Ectodermal cell (in vitro differentiated cells): ENCODE results near the gene METAP1D. TPM values are rescaled to one million over a fixed set of nuclear protein-coding genes. Genes with fewer than 3 reads are reported as not detected.
A peak's percentile ranks its signal among the peaks of the same experiment; 100 is the strongest.

Experiments used
- H3K27ac ChIP-seq: 2 replicates; pipeline ENCODE4 v1.7.0; 2013; ENCODE audit warnings: mild to moderate bottlenecking, low read depth, low read length; ENCODE audit not compliant: insufficient read depth, poor library complexity, severe bottlenecking
- H3K27me3 ChIP-seq: 2 replicates; pipeline ENCODE4 v1.7.0; 2013; ENCODE audit warnings: mild to moderate bottlenecking, low read length; ENCODE audit not compliant: insufficient read depth, control insufficient read depth, poor library complexity, severe bottlenecking
- H3K36me3 ChIP-seq: one replicate; pipeline ENCODE4 v1.7.0; 2013; ENCODE audit warnings: low read length; ENCODE audit not compliant: control insufficient read depth, insufficient read depth
- H3K4me1 ChIP-seq: one replicate; pipeline ENCODE4 v1.7.0; 2013; ENCODE audit warnings: low read length; ENCODE audit not compliant: control insufficient read depth, insufficient read depth
- H3K4me3 ChIP-seq: 2 replicates; pipeline ENCODE4 v1.7.0; 2013; ENCODE audit warnings: low read depth, low read length, control low read depth; ENCODE audit not compliant: insufficient read depth
- H3K9me3 ChIP-seq: 2 replicates; pipeline ENCODE4 v1.7.0; 2013; ENCODE audit warnings: mild to moderate bottlenecking, low read length, moderate library complexity; ENCODE audit not compliant: control insufficient read depth
- WGBS, 2 experiments: methylation state at CpG; one replicate each; pipeline ENCODE4 v1.1.7; 2013; ENCODE audit warnings: missing lambda C conversion rate in 2 of 2; 5-methylcytosine and 5-hydroxymethylcytosine counted together
- polyA plus RNA-seq, 4 experiments: library from polyadenylated mRNA; stranded (reverse); fragments of 50-300 nt; gene quantifications; one replicate each; pipeline ENCODE4 v1.2.3, GENCODE V29; 2013

METAP1D gene
- 11.4 TPM for polyA plus RNA-seq (2013, experiment 1 of 4)
- polyA plus RNA-seq (2013, experiment 2 of 4): 12.7 TPM
- 9.5 TPM for polyA plus RNA-seq (2013, experiment 3 of 4)
- 10.2 TPM for polyA plus RNA-seq (2013, experiment 4 of 4)

DNA sequence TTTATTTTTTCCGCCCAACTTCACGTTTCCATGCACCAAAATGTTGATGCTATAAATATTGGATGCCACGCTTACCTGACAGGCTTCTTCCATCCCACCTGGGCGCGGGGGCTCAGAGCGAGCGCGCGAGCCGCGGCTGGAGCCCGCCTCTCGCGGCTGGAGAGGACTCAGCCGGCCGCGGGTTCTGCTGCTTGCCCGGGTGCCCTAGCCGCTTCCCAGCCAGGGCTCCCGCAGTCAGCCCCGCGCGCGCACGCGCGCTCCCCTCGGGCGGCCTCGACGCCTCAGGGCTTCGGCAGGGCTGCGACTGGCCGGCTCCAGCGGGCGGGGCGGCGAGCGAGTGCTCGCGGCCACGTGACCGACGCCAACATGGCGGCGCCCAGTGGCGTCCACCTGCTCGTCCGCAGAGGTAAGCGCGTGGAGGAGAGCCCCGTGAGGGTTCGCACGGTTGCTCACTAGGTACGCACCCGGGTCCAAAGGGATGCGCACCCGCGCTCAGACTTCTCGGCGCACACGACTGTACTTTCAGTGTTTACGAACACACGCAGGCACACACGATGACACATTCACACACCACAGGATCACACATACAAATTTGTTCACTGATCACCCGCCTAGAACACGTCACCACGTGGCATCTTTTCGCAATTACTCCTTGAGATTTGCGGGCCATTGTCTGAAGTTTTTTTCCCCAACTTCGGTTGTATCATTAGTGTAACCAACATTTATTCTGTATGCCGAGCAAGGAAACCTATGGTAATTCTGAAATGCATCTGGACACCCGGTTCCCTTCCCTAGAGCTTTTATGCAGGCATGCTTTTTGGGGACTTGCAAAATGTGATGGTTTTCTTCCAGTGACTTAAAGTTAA, at the start of gene METAP1D:
METAP1D (plus strand) TSS at position 350 of the 866 bp plus-strand sequence; CDS start at position 367, 17 bp downstream.
- Histone ChIP-seq H3K9me3 (no peaks in the 10 kb centered on the region), H3K27ac (no peak within 1 kb of the TSS), H3K4me3 (peak within 1 kb of the TSS; percentile 68), H3K27me3 (peaks cover 20% of the 10 kb centered on the region), H3K4me1 (peaks cover 3% of the 10 kb centered on the region), H3K36me3 (no peaks in the 10 kb centered on the region)
- 1% methylated on average over 73 of the region's 73 CpGs for WGBS, 2 experiments

- no peaks in the 10 kb centered on the region for H3K4me1 ChIP-seq
- H3K27ac ChIP-seq: no peak overlapping the region
- no peaks in the 10 kb centered on the region for H3K9me3 ChIP-seq
- H3K4me3 ChIP-seq: no peak overlapping the region
- H3K36me3 ChIP-seq: peaks cover 12% of the 10 kb centered on the region
- no peaks in the 10 kb centered on the region for H3K27me3 ChIP-seq
Measured at GRCh38 chr2:171952276-171952675, 47.5 kb upstream of the METAP1D start.

GRCh38 chr2:171952748-171953147, 47.0 kb upstream of the METAP1D start:
- 87 to 92% methylated on average over 3 of the region's 3 CpGs for WGBS, 2 experiments

GRCh38 chr2:171956135-171956825, 43.5 kb upstream of the METAP1D start:
- Histone ChIP-seq H3K27ac (no peak overlapping the region), H3K27me3 (no peaks in the 10 kb centered on the region), H3K4me3 (no peak overlapping the region), H3K9me3 (no peaks in the 10 kb centered on the region), H3K36me3 (peaks cover 12% of the 10 kb centered on the region), H3K4me1 (no peaks in the 10 kb centered on the region)
- 88 to 97% methylated on average over 7 of the region's 7 CpGs for WGBS, 2 experiments

More at GRCh38 chr2:171952748-171953147, 47.0 kb upstream of the METAP1D start:
- no peaks in the 10 kb centered on the region for H3K9me3 ChIP-seq
- no peaks in the 10 kb centered on the region for H3K4me1 ChIP-seq
- H3K4me3 ChIP-seq: no peak overlapping the region
- no peak overlapping the region for H3K27ac ChIP-seq
- peaks cover 12% of the 10 kb centered on the region for H3K36me3 ChIP-seq
- H3K27me3 ChIP-seq: no peaks in the 10 kb centered on the region

GRCh38 chr2:171957061-171957460, 42.7 kb upstream of the METAP1D start:
- Histone ChIP-seq H3K36me3 (peaks cover 12% of the 10 kb centered on the region), H3K4me3 (no peak overlapping the region), H3K9me3 (no peaks in the 10 kb centered on the region), H3K4me1 (no peaks in the 10 kb centered on the region), H3K27me3 (no peaks in the 10 kb centered on the region), H3K27ac (no peak overlapping the region)
- 95 to 97% methylated on average over 2 of the region's 2 CpGs for WGBS, 2 experiments

DNA sequence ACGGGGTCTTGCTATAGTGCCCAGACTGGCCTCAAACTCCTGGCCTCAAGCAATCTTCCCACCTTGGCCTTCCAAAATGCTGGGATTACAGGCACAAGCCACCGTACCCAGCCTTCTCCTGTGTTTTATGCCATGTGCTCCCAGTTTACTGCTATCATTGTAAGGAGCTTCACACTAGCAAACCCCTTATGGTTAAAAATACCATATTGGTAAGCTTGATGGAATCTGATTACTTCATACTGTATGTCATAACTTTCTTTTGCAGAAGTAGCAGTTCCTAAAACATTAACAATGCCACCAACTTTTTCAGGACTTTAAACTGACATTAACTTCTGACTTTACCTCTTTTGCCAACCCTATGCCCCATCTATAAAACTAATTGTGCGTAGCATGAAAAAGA, 41.3 kb upstream of the METAP1D start:
- H3K36me3 ChIP-seq: peaks cover 7% of the 10 kb centered on the region
- 89 to 96% methylated on average over 2 of the region's 3 CpGs for WGBS, 2 experiments
- H3K27me3 ChIP-seq: no peaks in the 10 kb centered on the region
- no peaks in the 10 kb centered on the region for H3K4me1 ChIP-seq
- no peaks in the 10 kb centered on the region for H3K9me3 ChIP-seq
- no peak overlapping the region for H3K4me3 ChIP-seq
- no peak overlapping the region for H3K27ac ChIP-seq

GRCh38 chr2:171959998-171960397, 39.8 kb upstream of the METAP1D start:
- no peaks in the 10 kb centered on the region for H3K9me3 ChIP-seq
- no peak overlapping the region for H3K4me3 ChIP-seq
- 93 to 98% methylated on average over 2 of the region's 2 CpGs for WGBS, 2 experiments
- peaks cover 2% of the 10 kb centered on the region for H3K36me3 ChIP-seq
- no peaks in the 10 kb centered on the region for H3K4me1 ChIP-seq
- H3K27me3 ChIP-seq: no peaks in the 10 kb centered on the region
- no peak overlapping the region for H3K27ac ChIP-seq

DNA sequence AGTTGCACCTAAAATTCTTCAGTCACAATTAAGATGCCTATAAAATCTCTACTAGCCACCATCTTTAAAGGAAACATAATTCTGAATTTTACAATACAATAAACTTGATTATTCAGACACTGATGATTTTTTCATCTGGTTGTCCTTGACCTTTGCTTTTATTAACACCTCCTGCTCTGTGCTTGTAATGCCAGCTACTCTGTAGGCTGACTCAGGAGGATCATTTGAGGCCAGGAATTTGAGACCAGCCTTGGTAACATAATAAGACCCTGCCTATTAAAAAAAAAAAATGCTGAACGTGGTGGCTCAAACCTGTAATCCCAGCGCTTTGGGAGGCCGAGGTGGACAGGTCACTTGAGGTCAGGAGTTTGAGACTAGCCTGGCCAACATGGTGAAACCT, 39.2 kb upstream of the METAP1D start:
- no peaks in the 10 kb centered on the region for H3K36me3 ChIP-seq
- no peak overlapping the region for H3K4me3 ChIP-seq
- H3K27me3 ChIP-seq: no peaks in the 10 kb centered on the region
- H3K4me1 ChIP-seq: no peaks in the 10 kb centered on the region
- no peak overlapping the region for H3K27ac ChIP-seq
- WGBS, 2 experiments: 87 to 95% methylated on average over 3 of the region's 3 CpGs
- no peaks in the 10 kb centered on the region for H3K9me3 ChIP-seq

DNA sequence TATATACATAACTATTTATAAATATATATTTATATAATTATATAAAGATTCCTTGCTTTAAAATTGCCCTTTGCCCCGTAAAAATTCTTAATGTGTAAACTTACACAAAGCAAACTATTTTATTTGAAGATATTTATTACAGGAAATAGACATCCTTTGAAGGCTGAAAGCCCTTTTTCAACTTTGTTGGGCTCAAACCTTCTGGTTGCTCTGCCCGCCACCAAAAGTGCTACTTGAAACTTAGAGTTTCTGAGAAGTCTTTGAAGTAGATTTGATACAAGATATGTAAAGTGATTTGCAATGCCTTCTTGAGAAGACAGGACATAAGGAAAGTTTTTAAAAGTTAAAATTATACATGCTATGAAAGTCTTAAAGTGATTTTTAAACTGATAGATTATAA, 36.6 kb upstream of the METAP1D start:
- no peak overlapping the region for H3K4me3 ChIP-seq
- no peaks in the 10 kb centered on the region for H3K27me3 ChIP-seq
- peaks cover 3% of the 10 kb centered on the region for H3K36me3 ChIP-seq
- H3K27ac ChIP-seq: no peak overlapping the region
- no peaks in the 10 kb centered on the region for H3K4me1 ChIP-seq
- WGBS, 2 experiments: 92 to 100% methylated on average over 1 of the region's 2 CpGs
- no peaks in the 10 kb centered on the region for H3K9me3 ChIP-seq

- Histone ChIP-seq H3K4me3 (no peak overlapping the region), H3K27ac (no peak overlapping the region), H3K27me3 (no peaks in the 10 kb centered on the region), H3K4me1 (no peaks in the 10 kb centered on the region), H3K9me3 (no peaks in the 10 kb centered on the region), H3K36me3 (peaks cover 8% of the 10 kb centered on the region)
- WGBS, 2 experiments: 84 to 85% methylated on average over 2 of the region's 2 CpGs
Measured at GRCh38 chr2:171964308-171964707, 35.4 kb upstream of the METAP1D start.
